Caco-2 (cell line): ENCODE measurements around the gene NTRK2. TPM values are rescaled to one million over a fixed set of nuclear protein-coding genes. Genes with fewer than 3 reads are reported as not detected.

Experiments used
- BruUV-seq: library from RNA; stranded (reverse); fragments of 400-500 nt; replicated peaks from 2 replicates; lab custom pipeline; 2021; lab: Mats Ljungman, UMichigan
- CTCF ChIA-PET: fragments of 300-600 bp; sonication (Branson Sonifier 250); formaldehyde crosslinking; loops from one replicate; lab custom pipeline; 2022; ENCODE audit warnings: antibody characterized with exemption; lab: Charles Lee
- POLR2A ChIA-PET: fragments of 300-600 bp; sonication (Branson Sonifier 250); formaldehyde crosslinking; loops from one replicate; lab custom pipeline; 2022; ENCODE audit warnings: antibody characterized with exemption; lab: Charles Lee
- DNase-seq, 2 experiments: peaks; one replicate each; pipeline versions ENCODE4 v3.0.0 to v3.0.0-alpha.2; 2020 to 2022
- H3K27me3 ChIP-seq: replicated peaks from 2 replicates; pipeline ENCODE4 v1.6.0; 2011; ENCODE audit warnings: low read length; ENCODE audit not compliant: control insufficient read depth, insufficient read depth
- H3K36me3 ChIP-seq: 2 replicates; pipeline ENCODE4 v1.5.1; 2011; ENCODE audit warnings: low read length; ENCODE audit not compliant: control insufficient read depth, insufficient read depth
- H3K4me1 ChIP-seq: fragments of 250-450 bp; sonication (Bioruptor Pico); 2 replicates; pipeline ENCODE4 v1.5.1; 2020; ENCODE audit warnings: mild to moderate bottlenecking
- H3K4me3 ChIP-seq: 2 replicates; pipeline ENCODE4 v1.5.1; 2011; ENCODE audit warnings: low read depth, mild to moderate bottlenecking, control low read depth, low read length
- H3K9me3 ChIP-seq: fragments of 250-450 bp; sonication (Bioruptor Pico); 2 replicates; pipeline ENCODE4 v1.5.1; 2020; ENCODE audit warnings: mild to moderate bottlenecking, moderate library complexity
- H3K27ac Mint-ChIP-seq: one replicate; pipeline ENCODE4 v1.8.0; 2022; ENCODE audit warnings: mixed read lengths; ENCODE audit not compliant: unreplicated experiment
- H3K27me3 Mint-ChIP-seq: one replicate; pipeline ENCODE4 v1.8.0; 2022; ENCODE audit warnings: mixed read lengths; ENCODE audit not compliant: insufficient read depth, unreplicated experiment
- H3K36me3 Mint-ChIP-seq: one replicate; pipeline ENCODE4 v1.8.0; 2022; ENCODE audit warnings: mild to moderate bottlenecking, mixed read lengths; ENCODE audit not compliant: insufficient read depth, unreplicated experiment
- H3K4me1 Mint-ChIP-seq: one replicate; pipeline ENCODE4 v1.8.0; 2022; ENCODE audit warnings: low read depth, mixed read lengths; ENCODE audit not compliant: unreplicated experiment
- H3K4me3 Mint-ChIP-seq: one replicate; pipeline ENCODE4 v1.8.0; 2022; ENCODE audit warnings: mild to moderate bottlenecking, moderate library complexity, mixed read lengths; ENCODE audit not compliant: unreplicated experiment
- H3K9me3 Mint-ChIP-seq: one replicate; pipeline ENCODE4 v1.8.0; 2022; ENCODE audit warnings: mixed read lengths; ENCODE audit not compliant: unreplicated experiment
- intact Hi-C: fragments of 100-400 bp; cut with micrococcal nuclease; formaldehyde crosslinking; loops from one replicate; pipeline ENCODE4 v1.10.0; 2022; ENCODE audit not compliant: unreplicated experiment
- total RNA-seq: library from RNA; stranded (reverse); gene quantifications from 2 replicates; pipeline ENCODE4 v1.2.3, GENCODE V29; 2022
- TF ChIP-seq, protein P1 (sequence below), 2 experiments: fragments of 200-600 bp in 1 of 2; IDR thresholded peaks; 1 replicate in 1 of 2; 2 replicates in 1 of 2; pipeline versions ENCODE4 v1.5.1 to v1.8.0; 2011 to 2022; ENCODE audit warnings: antibody characterized with exemption in 1 of 2, control low read depth in 1 of 2, inconsistent platforms in 1 of 2, low read depth in 1 of 2, low read length in 1 of 2, mild to moderate bottlenecking in 1 of 2, moderate library complexity in 1 of 2; ENCODE audit not compliant: insufficient read depth in 1 of 2, severe bottlenecking in 1 of 2, unreplicated experiment in 1 of 2

NTRK2 gene
- total RNA-seq, 1 experiment from 2014 or later, result not detected

DNA sequence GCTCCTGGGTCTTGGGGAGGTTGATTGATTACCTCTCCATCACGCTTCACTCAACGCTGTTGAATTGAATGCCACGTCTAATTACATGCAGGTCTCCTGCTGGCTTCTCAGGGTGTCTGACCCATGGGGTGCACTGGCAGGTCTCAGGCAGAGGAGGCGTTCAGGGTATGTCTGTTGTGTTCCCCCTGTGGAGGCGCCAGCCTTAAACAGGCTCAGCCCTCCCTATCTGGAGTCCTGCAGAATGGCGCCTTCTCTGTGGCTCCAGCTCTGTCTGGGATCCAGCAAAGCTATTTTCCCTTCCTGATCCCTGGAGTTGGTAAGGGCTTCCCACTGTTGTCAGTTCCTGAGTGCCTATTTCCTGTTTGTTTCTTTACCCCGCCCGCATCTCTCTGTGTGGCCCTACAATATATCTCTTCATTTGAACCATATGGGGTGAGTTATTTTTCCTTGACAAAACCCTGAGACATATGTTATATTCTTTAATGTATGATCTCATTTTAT is 150.0 kb downstream of the NTRK2 start:
- Histone ChIP-seq H3K27me3 (no peaks in the 10 kb centered on the region), H3K9me3 (no peaks in the 10 kb centered on the region), H3K4me3 (no peak overlapping the region), H3K36me3 (no peaks in the 10 kb centered on the region), H3K4me1 (no peaks in the 10 kb centered on the region)
- intact Hi-C loops, result no loop called here
- Mint-ChIP-seq H3K36me3 (no peaks in the 10 kb centered on the region), H3K4me1 (no peaks in the 10 kb centered on the region), H3K27ac (no peak overlapping the region), H3K4me3 (no peak overlapping the region), H3K27me3 (peaks cover 4% of the 10 kb centered on the region), H3K9me3 (no peaks in the 10 kb centered on the region)
- TF ChIP-seq, protein P1, sequence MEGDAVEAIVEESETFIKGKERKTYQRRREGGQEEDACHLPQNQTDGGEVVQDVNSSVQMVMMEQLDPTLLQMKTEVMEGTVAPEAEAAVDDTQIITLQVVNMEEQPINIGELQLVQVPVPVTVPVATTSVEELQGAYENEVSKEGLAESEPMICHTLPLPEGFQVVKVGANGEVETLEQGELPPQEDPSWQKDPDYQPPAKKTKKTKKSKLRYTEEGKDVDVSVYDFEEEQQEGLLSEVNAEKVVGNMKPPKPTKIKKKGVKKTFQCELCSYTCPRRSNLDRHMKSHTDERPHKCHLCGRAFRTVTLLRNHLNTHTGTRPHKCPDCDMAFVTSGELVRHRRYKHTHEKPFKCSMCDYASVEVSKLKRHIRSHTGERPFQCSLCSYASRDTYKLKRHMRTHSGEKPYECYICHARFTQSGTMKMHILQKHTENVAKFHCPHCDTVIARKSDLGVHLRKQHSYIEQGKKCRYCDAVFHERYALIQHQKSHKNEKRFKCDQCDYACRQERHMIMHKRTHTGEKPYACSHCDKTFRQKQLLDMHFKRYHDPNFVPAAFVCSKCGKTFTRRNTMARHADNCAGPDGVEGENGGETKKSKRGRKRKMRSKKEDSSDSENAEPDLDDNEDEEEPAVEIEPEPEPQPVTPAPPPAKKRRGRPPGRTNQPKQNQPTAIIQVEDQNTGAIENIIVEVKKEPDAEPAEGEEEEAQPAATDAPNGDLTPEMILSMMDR (IDR thresholded peaks at IDR 0.05; ENCODE audit: insufficient read depth in 1 of 2, low read depth in 1 of 2, low read length in 1 of 2, severe bottlenecking in 1 of 2, unreplicated experiment in 1 of 2), result no peak
- CTCF ChIA-PET, result no interaction called here
- BruUV-seq, result no TSS peak
- POLR2A ChIA-PET, result no interaction called here
- DNase-seq, result no peak

DNA sequence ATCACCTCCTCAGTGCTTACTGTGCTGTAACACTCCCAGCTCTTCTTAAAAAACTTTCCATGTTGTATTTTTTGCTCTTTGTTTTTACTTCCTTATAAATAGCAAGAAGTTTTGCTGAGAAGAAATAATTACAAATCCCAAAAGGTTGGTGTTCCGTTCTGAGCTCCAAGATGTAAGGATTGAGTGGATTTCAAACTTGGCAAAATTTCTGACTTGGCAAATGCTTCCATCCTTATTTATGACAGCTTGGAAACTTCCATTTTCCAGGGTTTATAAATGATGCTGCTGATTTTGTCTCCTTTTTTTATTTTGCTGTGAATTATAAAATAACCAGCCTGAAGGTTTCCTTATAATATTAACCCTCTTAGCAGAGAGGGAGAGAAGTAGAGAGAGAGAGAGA is 151.9 kb downstream of the NTRK2 start:
- no peaks in the 10 kb centered on the region for H3K4me1 Mint-ChIP-seq
- H3K27ac Mint-ChIP-seq, result no peak overlapping the region
- H3K27me3 Mint-ChIP-seq, result peaks cover 3% of the 10 kb centered on the region
- CTCF ChIA-PET, result no interaction called here
- Histone ChIP-seq H3K36me3 (no peaks in the 10 kb centered on the region), H3K4me3 (no peak overlapping the region), H3K27me3 (no peaks in the 10 kb centered on the region), H3K9me3 (no peaks in the 10 kb centered on the region), H3K4me1 (no peaks in the 10 kb centered on the region)
- H3K4me3 Mint-ChIP-seq, result no peak overlapping the region
- POLR2A ChIA-PET, result interaction anchor here (0.6 kb wide), 1 partner anchor 440 kb away, joined by 4 read pairs; no protein-coding TSS in a partner anchor
- H3K36me3 Mint-ChIP-seq, result no peaks in the 10 kb centered on the region
- TF ChIP-seq, protein P1 (IDR thresholded peaks at IDR 0.05; ENCODE audit: insufficient read depth in 1 of 2, low read depth in 1 of 2, low read length in 1 of 2, severe bottlenecking in 1 of 2, unreplicated experiment in 1 of 2), result no peak
- no peak for DNase-seq
- intact Hi-C loops, result no loop called here
- BruUV-seq, result no TSS peak
- no peaks in the 10 kb centered on the region for H3K9me3 Mint-ChIP-seq

DNA sequence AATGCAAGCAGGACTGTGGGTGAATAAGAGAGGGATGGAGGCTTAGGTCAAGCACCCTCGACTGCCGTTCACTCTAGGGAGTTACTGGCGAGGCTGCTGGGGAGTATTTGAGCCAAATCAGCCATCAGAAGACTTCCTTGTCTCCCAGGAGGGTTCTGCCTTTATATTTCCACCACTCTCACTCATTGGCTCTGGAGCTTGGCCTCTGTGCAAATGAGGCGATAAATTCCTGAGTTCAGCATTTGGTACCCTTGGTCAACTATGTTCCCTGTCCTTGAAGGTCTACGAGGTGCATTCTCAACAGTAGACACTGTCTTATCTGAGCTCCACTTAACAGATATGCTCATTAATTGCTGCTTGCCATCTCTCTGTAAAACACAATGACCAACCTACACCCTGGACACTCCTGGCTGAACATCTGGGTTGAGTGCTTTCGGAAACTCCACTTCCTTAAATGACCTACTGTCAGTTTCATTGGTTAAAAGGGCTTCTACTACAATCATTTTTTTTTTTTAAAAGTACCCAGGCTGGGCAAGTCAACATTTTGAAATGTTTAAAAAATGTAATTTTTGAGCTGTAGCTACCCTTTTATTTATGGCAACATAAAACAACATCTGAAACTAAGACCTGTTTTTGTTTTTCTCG is 153.2 kb downstream of the NTRK2 start:
- ChIA-PET CTCF (no interaction called here), POLR2A (no interaction called here)
- BruUV-seq, result no TSS peak
- intact Hi-C loops, result no loop called here
- no peaks in the 10 kb centered on the region for H3K27me3 ChIP-seq
- DNase-seq, result no peak
- H3K9me3 Mint-ChIP-seq, result no peaks in the 10 kb centered on the region
- TF ChIP-seq, protein P1 (IDR thresholded peaks at IDR 0.05; ENCODE audit: insufficient read depth in 1 of 2, low read depth in 1 of 2, low read length in 1 of 2, severe bottlenecking in 1 of 2, unreplicated experiment in 1 of 2), result no peak
- H3K36me3 Mint-ChIP-seq, result no peaks in the 10 kb centered on the region
- no peak overlapping the region for H3K27ac Mint-ChIP-seq
- peaks cover 3% of the 10 kb centered on the region for H3K27me3 Mint-ChIP-seq
- H3K9me3 ChIP-seq, result no peaks in the 10 kb centered on the region
- H3K36me3 ChIP-seq, result no peaks in the 10 kb centered on the region
- H3K4me3 ChIP-seq, result no peak overlapping the region
- no peaks in the 10 kb centered on the region for H3K4me1 ChIP-seq
- no peaks in the 10 kb centered on the region for H3K4me1 Mint-ChIP-seq
- no peak overlapping the region for H3K4me3 Mint-ChIP-seq
